PFSK-1 (cell line): ENCODE data around the gene SLC44A5.

Source experiments
- FOXP2 ChIP-seq: optimal IDR thresholded peaks from 2 replicates; pipeline ENCODE3; 2011; ENCODE audit warnings: borderline replicate concordance, control low read depth, inconsistent platforms; ENCODE audit not compliant: insufficient read depth; ENCODE audit errors: extremely low read length, extremely low read depth
- POLR2AphosphoS5 ChIP-seq: IDR thresholded peaks from 2 replicates; pipeline ENCODE4 v1.6.1; 2012; ENCODE audit warnings: low read depth, mild to moderate bottlenecking, control low read depth, low read length, moderate library complexity
- SIN3A ChIP-seq: IDR thresholded peaks from 2 replicates; pipeline ENCODE4 v1.6.1; 2012; ENCODE audit warnings: mild to moderate bottlenecking, low read length, moderate library complexity, borderline replicate concordance; ENCODE audit not compliant: insufficient read depth
- TAF1 ChIP-seq: IDR thresholded peaks from 2 replicates; pipeline ENCODE4 v1.6.1; 2012; ENCODE audit warnings: low read length, control low read depth, borderline replicate concordance; ENCODE audit not compliant: insufficient read depth
- TF ChIP-seq, protein P1 (sequence below), 2 experiments: IDR thresholded peaks; 2 replicates each; pipeline versions ENCODE4 v1.6.1 to v1.8.0; 2011 to 2012; ENCODE audit warnings: low read depth in 2 of 2, low read length in 2 of 2, control low read depth in 1 of 2, inconsistent platforms in 1 of 2, mild to moderate bottlenecking in 1 of 2, moderate library complexity in 1 of 2; ENCODE audit not compliant: insufficient read depth in 1 of 2

SLC44A5 gene

DNA sequence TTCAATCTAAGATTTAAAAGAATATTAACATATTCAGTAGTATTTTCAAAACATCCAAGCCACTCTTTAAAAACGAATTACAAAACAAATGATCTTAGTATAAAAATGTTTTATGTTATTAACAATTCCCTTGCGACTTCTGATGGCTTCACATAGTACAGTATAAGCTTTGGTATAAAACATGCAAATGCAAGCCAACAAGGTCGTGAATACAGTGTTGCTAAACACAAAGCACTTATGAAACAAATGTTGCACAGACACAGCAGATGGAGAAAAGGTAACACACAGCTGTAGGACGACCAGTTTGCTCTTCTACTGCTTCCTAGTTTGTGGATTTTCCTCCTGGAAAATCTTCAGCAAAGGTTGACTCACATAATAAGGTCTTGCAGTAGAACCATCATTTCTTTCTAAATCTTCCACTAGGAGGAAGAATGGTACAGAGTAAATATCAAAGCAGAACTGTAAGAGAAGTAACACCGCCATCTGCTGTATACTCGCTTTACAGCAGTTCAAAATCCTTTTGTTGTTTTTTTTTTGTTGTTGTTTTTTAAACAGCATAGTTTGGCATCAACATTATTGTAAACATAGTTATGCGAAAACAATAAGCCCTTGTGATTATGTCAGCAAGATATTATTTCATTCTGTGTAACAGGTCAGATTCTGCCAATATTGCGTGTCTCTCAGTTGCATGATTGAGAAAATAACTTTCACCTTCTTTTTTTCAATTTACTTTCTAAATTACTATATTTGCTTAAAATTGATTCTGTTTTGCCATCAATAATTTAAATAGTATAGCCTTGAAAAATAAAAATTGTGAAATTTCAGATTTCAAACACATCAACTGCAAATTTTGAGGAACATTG lies 407.3 kb downstream of the SLC44A5 start:
- TF ChIP-seq POLR2AphosphoS5 (no peak), SIN3A (no peak)
- TF ChIP-seq, protein P1, sequence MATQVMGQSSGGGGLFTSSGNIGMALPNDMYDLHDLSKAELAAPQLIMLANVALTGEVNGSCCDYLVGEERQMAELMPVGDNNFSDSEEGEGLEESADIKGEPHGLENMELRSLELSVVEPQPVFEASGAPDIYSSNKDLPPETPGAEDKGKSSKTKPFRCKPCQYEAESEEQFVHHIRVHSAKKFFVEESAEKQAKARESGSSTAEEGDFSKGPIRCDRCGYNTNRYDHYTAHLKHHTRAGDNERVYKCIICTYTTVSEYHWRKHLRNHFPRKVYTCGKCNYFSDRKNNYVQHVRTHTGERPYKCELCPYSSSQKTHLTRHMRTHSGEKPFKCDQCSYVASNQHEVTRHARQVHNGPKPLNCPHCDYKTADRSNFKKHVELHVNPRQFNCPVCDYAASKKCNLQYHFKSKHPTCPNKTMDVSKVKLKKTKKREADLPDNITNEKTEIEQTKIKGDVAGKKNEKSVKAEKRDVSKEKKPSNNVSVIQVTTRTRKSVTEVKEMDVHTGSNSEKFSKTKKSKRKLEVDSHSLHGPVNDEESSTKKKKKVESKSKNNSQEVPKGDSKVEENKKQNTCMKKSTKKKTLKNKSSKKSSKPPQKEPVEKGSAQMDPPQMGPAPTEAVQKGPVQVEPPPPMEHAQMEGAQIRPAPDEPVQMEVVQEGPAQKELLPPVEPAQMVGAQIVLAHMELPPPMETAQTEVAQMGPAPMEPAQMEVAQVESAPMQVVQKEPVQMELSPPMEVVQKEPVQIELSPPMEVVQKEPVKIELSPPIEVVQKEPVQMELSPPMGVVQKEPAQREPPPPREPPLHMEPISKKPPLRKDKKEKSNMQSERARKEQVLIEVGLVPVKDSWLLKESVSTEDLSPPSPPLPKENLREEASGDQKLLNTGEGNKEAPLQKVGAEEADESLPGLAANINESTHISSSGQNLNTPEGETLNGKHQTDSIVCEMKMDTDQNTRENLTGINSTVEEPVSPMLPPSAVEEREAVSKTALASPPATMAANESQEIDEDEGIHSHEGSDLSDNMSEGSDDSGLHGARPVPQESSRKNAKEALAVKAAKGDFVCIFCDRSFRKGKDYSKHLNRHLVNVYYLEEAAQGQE (IDR thresholded peaks at IDR 0.05; ENCODE audit: insufficient read depth in 1 of 2, low read depth in 2 of 2, low read length in 2 of 2) = no peak

DNA sequence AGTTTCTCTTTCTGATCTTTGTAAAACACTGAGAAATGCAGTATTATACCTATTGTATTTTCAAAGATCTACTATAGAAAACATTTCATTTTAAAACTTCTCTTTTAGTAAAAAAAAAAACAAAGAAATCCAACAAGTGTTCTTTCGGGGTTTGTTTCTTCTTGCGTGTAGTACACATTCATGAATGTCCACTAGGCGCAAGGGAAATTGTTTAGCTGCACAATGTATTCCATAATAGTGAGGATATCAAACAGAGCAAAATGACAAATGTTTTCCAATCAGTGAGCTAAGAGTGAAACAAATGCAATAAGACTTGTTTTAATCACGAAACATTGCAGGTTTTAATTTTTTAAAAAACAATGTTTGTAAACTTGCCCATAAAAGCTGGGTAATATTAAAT lies 408.2 kb downstream of the SLC44A5 start:
- TF ChIP-seq TAF1 = no peak
- no peak for TF ChIP-seq POLR2AphosphoS5
- no peak for TF ChIP-seq SIN3A
- TF ChIP-seq, protein P1 (IDR thresholded peaks at IDR 0.05; ENCODE audit: insufficient read depth in 1 of 2, low read depth in 2 of 2, low read length in 2 of 2) = no peak
- no peak for TF ChIP-seq FOXP2

DNA sequence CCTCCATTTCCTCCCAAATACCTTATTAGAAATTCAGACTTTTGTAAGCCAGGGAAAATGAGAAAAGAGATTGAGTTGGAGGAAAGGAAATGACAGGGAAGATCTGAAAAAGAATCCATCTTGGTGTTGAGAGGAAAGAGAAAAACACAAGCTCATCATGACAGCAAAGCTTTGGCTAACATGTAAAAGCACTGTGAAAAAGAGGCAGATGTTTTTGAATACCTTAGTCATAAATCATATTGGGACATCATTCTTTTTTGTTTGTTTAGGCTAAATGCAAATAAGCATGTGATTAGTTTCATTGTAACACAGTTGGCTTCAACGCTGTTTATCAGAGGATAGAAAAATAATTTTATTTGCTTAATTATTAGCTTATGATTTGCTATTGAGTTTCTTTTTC lies 412.2 kb downstream of the SLC44A5 start:
- no peak for TF ChIP-seq SIN3A
- TF ChIP-seq FOXP2 = no peak
- TF ChIP-seq TAF1 = no peak
- no peak for TF ChIP-seq POLR2AphosphoS5
- TF ChIP-seq, protein P1 (IDR thresholded peaks at IDR 0.05; ENCODE audit: insufficient read depth in 1 of 2, low read depth in 2 of 2, low read length in 2 of 2) = no peak

DNA sequence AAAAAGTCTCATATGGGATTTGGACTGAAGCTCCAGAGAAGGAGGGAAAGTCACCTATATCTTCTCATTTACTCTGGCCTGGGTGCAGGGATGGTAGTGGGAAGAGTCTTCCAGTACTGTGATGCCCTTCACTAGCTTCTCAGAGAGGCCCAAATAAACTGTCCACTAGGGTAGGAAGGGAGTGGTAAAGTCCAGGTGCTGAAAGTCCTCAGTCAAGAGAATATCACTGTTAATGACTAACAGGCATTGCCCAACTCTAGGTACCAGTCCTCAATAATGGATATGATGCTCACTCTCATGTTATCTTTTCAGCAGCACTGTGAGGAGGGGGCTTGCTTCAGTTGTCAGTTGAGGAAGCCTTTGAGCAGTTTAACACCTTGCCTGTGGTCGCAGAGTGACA lies 412.8 kb downstream of the SLC44A5 start:
- TF ChIP-seq SIN3A (no peak), POLR2AphosphoS5 (no peak), FOXP2 (no peak), TAF1 (no peak)
- TF ChIP-seq, protein P1 (IDR thresholded peaks at IDR 0.05; ENCODE audit: insufficient read depth in 1 of 2, low read depth in 2 of 2, low read length in 2 of 2) = no peak

DNA sequence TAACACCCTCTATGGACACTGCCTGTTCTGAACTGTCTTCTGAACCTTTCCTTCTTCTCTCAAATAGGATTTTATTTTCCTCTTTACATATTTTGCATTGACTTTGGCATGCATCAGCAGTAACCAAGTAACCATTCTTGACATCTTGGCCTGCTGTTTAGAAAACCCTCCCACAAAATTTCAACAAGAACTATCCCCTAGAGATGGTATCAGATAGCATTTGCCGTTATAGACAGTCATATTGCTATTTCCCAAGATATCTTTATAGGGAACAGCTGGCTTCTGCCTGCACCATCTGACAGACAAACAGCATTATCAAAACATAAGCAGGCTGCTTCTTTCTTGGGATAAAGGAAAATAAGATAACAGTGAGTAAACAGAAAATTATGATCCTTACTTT lies 422.0 kb downstream of the SLC44A5 start:
- TF ChIP-seq, protein P1 (IDR thresholded peaks at IDR 0.05; ENCODE audit: insufficient read depth in 1 of 2, low read depth in 2 of 2, low read length in 2 of 2) = no peak
- no peak for TF ChIP-seq TAF1
- TF ChIP-seq POLR2AphosphoS5 = no peak
- TF ChIP-seq SIN3A = no peak
- no peak for TF ChIP-seq FOXP2
